ENCODE results near the gene TMEM120B.
A peak's percentile ranks its signal among the peaks of the same experiment; 100 is the strongest.

The TMEM120B gene

DNA sequence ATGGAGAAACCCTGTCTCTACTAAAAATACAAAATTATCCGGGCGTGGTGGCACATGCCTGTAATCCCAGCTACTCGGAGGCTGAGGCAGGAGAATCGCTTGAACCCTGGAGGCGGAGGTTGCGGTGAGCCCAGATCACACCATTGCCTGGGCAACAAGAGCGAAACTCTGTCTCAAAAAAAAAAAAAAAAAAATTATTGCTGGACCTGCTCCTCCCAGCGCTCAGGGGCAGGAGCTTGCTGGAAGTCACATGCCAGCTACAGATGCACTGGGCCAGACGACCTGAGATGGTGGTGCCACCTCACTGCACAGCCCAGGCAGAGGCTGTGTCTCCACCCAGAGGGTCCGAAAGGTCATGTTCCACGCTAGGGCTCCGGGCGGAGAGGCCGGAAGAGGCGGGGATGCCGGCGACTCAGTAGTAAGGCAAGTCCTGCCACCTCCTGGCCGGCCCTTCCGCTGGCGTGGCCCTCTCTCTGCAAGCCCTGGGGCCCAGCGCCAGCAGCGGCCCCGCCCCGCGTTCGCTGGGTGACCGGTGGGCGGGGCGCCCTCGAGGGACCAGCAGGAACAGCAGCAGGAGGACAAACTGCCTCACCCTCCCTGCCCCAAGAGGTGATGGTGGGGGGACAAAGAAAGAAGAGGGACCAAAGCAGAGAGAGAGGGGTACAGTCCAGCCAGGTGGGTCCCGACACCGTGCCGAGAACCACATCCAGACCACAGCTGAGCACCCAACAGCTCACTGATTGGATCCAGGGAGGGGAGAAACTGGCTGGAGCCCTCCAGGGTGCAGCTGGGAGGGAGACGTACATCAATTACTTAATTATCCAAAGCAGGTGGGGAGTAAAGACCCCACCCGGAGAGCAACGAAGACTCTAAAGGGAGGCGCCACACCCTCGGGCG, 84.6 kb downstream of the TMEM120B start:
- peak overlapping the region; percentile 100 for H3K27ac ChIP-seq
- TF ChIP-seq ZFX (IDR thresholded peaks at IDR 0.05; ENCODE audit: borderline replicate concordance): no peak
- TF ChIP-seq, protein P1, sequence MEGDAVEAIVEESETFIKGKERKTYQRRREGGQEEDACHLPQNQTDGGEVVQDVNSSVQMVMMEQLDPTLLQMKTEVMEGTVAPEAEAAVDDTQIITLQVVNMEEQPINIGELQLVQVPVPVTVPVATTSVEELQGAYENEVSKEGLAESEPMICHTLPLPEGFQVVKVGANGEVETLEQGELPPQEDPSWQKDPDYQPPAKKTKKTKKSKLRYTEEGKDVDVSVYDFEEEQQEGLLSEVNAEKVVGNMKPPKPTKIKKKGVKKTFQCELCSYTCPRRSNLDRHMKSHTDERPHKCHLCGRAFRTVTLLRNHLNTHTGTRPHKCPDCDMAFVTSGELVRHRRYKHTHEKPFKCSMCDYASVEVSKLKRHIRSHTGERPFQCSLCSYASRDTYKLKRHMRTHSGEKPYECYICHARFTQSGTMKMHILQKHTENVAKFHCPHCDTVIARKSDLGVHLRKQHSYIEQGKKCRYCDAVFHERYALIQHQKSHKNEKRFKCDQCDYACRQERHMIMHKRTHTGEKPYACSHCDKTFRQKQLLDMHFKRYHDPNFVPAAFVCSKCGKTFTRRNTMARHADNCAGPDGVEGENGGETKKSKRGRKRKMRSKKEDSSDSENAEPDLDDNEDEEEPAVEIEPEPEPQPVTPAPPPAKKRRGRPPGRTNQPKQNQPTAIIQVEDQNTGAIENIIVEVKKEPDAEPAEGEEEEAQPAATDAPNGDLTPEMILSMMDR (IDR thresholded peaks at IDR 0.05): peak; percentile 45

DNA sequence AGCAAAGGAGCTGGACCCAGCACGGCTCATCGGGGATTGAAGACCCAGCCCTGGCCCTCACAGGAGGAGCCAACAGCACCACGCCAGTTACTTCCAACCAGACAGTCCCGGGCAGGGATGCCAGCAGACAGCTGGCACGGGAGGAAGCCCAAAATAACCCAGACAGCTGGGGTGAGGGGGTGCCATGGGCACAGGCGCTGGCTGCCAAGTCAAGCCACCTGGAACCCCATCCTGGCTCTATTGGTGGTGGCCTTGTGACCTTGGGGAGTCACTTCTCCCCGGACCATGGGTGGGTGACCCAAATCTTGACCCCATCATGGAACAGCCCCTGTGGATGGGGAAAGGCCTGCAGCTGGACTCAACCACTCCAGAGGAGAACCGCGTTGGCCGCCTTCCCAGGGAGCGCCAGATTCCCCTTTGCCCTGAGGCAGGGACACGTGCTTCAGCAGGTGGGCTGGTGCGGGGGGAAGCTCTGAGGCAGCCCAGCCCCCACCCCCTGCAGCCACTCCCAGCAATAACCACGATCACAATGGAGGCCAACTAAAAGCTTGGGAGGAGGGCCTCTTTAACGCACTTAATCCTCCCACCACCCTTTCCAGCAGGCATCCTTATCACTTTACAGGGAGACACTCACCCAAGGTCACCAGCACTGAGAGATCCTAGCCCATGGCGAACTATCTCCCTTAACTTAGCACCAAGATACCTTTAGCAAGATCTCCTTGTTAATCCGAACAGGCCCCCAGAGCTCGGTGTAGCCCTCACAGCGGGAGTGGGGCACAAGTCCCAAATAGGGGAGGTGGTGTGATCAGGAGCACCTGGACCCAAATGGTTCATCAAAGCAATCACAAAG, 85.6 kb downstream of the TMEM120B start:
- H3K27ac ChIP-seq: peak overlapping the region; percentile 100
- TF ChIP-seq ZFX (IDR thresholded peaks at IDR 0.05; ENCODE audit: borderline replicate concordance): no peak
- TF ChIP-seq, protein P1 (IDR thresholded peaks at IDR 0.05): no peak

- H3K27ac ChIP-seq: peak overlapping the region; percentile 100
- no peak for TF ChIP-seq ZFX (IDR thresholded peaks at IDR 0.05; ENCODE audit: borderline replicate concordance)
- TF ChIP-seq, protein P1 (IDR thresholded peaks at IDR 0.05): no peak
Observed at GRCh38 chr12:121798787-121799155, 86.2 kb downstream of the TMEM120B start.

GRCh38 chr12:121799156-121799841, 86.7 kb downstream of the TMEM120B start:
- peak overlapping the region; percentile 100 for H3K27ac ChIP-seq
- TF ChIP-seq ZFX (IDR thresholded peaks at IDR 0.05; ENCODE audit: borderline replicate concordance): no peak
- TF ChIP-seq, protein P1 (IDR thresholded peaks at IDR 0.05): no peak

DNA sequence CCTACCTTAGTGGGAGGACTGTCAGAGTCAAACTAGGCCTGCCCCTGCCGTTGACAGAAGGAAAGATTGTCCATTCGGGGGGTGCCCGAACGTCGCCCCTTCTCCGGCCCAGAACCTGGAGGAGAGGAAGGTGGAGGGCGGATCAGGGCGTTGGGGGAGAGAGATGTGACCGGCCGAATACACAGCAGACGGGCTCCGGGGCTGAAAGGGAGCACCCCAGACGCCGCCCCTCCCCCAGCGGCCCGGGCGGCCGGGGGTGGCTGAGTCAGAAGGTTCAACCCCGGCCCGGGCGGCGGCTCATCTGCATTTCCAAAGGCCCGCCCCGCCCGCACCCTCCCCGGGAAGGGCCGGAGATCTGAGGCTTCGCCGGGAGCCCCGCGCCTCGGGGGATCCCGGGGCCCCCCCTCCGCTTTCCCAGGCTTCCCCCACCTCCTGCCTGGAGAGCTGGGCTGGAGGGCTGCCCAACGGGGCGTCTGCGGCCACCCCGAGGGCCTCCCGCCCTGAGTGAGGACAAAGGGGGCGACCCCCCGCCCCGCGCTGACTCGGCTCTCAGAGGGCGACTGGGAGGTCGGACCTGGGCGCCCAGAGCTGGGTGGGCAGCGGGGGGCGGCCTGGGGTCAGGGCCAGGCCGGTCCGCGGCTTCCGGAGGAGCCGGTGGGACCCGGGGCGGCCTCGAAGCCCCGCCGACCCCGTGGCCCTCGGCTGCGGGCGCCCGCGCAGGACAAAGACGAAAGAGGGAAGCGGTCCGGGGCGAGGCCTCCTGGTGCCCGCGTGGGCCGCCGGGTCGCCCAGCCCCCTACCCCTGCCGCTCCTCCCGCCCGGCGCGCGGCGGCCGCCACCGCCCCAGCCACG, 87.5 kb downstream of the TMEM120B start:
- TF ChIP-seq, protein P1 (IDR thresholded peaks at IDR 0.05): no peak
- no peak for TF ChIP-seq ZFX (IDR thresholded peaks at IDR 0.05; ENCODE audit: borderline replicate concordance)
- H3K27ac ChIP-seq: peak overlapping the region; percentile 100

All from 22Rv1 (cell line).